NB4 (cell line): ENCODE measurements around the gene KCNQ5.

Experiments used
- DNase-seq: peaks from one replicate; pipeline ENCODE4 v3.0.0; 2010; ENCODE audit warnings: low read depth
- H3K4me3 ChIP-seq: one replicate; pipeline ENCODE4 v1.5.1; 2011; ENCODE audit warnings: mild to moderate bottlenecking, low read depth, low read length, moderate library complexity
- CTCF ChIP-seq: IDR thresholded peaks from one replicate; pipeline ENCODE4 v1.5.1; 2012; ENCODE audit warnings: low read depth, low read length
- MAX ChIP-seq: IDR thresholded peaks from 2 replicates; pipeline ENCODE4 v1.6.1; 2011; ENCODE audit warnings: low read depth, low read length
- MYC ChIP-seq: IDR thresholded peaks from 2 replicates; pipeline ENCODE4 v1.6.1; 2011; ENCODE audit warnings: low read depth, low read length
- POLR2A ChIP-seq: IDR thresholded peaks from 2 replicates; pipeline ENCODE4 v1.6.1; 2011; ENCODE audit warnings: mild to moderate bottlenecking; ENCODE audit not compliant: insufficient read length; ENCODE audit errors: extremely low read depth

KCNQ5 gene

GRCh38 chr6:72959821-72960220 is 338.0 kb downstream of the KCNQ5 start:
- TF ChIP-seq MAX (no peak), CTCF (no peak), POLR2A (no peak), MYC (no peak)
- no peak for DNase-seq
- no peak overlapping the region for H3K4me3 ChIP-seq

GRCh38 chr6:72963946-72964345 is 342.1 kb downstream of the KCNQ5 start:
- TF ChIP-seq CTCF (no peak), MYC (no peak), POLR2A (no peak), MAX (no peak)
- DNase-seq = no peak
- no peak overlapping the region for H3K4me3 ChIP-seq

DNA sequence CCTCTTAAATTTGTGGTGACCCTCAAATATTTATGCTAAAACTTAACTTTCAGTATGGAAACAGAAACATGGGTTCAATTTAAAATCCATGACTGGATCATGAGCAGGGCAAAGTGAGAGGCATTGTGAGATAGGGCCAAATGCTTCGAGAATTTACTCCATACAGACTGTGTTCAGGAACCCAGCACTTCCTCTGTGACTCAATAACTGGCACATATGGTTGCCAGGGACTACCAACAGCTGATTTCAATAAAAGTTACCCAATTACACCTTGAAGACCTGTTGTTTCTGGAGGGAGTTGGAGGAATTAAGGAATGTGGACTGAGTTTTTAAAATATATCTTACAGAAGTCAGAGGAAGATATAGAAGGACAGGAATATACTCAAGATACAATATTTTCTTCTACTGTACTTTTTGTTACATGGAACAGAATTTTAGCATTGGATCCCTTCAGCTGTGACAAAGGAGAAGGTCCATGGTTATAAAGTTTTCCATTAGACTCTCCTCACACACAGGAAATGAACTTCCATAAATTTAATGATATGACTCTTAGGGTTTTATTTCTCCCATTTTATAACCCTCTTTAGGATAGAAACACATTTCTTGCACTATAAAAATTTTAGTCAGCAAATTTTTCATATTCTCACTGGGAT is 344.9 kb downstream of the KCNQ5 start:
- TF ChIP-seq MAX = 0 out of 2 replicates have a peak, but pooled peaks have one; percentile 6
- no peak for TF ChIP-seq MYC
- peak; percentile 76 for DNase-seq

GRCh38 chr6:72967329-72967728 is 345.5 kb downstream of the KCNQ5 start:
- H3K4me3 ChIP-seq = no peak overlapping the region
- no peak for DNase-seq
- TF ChIP-seq POLR2A = no peak
- TF ChIP-seq MYC = no peak
- no peak for TF ChIP-seq CTCF
- TF ChIP-seq MAX = no peak

More for the DNA sequence above, 344.9 kb downstream of the KCNQ5 start:
- no peak overlapping the region for H3K4me3 ChIP-seq

DNA sequence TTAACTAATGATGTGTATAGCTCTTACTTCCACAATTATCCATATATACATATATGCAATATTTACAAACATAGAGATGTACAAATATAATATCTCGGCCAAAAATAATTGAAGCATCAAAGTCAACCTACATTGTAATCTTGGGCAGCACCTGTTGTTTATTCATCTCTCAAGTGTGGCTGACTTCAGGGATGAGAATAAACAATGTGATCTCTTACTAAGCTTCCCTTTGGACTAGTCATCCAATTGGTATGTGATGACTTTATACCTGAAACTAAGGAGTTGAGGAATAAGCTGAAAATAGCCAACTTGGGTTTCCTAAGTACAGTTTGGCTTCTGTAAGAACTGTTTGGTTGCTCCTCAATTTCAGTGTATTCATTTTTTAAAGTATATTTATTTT is 346.8 kb downstream of the KCNQ5 start:
- no peak for TF ChIP-seq MAX
- no peak for DNase-seq
- H3K4me3 ChIP-seq = no peak overlapping the region

DNA sequence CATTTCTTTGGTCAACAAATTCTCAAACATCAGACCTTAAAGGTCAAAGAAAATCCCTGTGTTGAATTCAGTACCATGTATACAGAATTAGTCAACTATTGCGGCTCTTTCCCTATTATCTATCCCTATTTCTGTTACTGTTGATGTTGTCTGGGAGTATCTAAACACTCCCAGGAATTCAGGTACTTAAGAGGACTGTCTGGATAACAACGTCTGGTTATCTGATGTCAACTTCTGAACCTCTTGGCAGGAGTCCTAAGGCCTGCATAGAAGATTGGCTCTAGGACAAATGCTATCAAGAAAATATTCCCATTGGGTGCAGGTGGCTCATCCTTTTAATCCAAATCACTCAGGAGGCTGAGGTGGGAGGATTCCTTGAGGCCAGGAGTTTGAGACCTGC is 347.8 kb downstream of the KCNQ5 start:
- DNase-seq = no peak

More for the DNA sequence above, 347.8 kb downstream of the KCNQ5 start:
- H3K4me3 ChIP-seq = no peak overlapping the region
- TF ChIP-seq MAX (no peak), POLR2A (no peak), CTCF (no peak), MYC (no peak)
